EL (cell line): ENCODE measurements around the gene TACC2.

Source experiments
- DNase-seq: peaks from one replicate; pipeline ENCODE4 v3.0.0-alpha.2; 2016

TACC2 gene

DNA sequence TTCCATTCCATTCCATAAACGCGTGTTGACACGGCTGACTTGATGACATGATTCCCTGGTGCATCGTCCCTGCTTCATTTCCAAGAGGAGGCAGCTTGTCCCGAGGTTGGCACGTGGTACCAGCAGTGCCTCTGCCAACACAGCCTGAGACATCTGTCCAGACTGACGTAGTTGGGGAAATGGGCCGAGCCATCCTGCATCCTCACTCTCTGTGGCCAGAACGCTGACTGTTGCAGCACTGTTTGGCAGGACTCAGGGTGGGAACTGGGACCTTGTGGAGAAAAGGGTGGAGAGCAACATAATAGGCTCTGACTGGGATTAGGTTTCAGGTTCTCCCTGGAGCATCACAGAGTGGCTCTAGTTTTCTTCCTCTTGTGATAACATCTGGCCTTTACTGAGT, 163.6 kb downstream of the TACC2 start:
- no peak for DNase-seq

DNA sequence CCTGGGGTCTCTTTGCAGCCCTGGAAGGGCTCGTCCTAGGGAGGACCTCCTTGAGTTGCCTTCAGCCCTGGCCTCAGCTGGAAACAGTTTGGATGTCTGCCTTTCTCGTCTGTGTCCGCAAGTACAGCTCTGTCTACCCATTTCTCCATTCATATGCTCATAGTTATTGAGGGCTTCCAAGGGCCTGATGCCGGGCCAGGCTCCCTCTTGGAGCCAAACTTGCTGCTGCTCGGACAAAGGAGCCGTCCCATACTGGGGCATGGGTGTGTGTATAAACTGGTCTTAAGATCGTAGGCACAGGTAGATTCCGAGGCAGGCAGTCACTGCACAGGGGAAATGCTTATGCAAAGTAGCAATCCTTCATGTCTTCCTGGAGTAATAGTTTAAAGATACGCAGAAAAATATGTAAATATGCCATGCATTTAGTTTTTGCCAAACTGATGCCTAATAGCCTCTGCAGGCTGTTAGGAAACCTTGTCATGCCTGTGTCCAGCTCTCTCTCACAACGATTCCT, 165.1 kb downstream of the TACC2 start:
- no peak for DNase-seq

DNA sequence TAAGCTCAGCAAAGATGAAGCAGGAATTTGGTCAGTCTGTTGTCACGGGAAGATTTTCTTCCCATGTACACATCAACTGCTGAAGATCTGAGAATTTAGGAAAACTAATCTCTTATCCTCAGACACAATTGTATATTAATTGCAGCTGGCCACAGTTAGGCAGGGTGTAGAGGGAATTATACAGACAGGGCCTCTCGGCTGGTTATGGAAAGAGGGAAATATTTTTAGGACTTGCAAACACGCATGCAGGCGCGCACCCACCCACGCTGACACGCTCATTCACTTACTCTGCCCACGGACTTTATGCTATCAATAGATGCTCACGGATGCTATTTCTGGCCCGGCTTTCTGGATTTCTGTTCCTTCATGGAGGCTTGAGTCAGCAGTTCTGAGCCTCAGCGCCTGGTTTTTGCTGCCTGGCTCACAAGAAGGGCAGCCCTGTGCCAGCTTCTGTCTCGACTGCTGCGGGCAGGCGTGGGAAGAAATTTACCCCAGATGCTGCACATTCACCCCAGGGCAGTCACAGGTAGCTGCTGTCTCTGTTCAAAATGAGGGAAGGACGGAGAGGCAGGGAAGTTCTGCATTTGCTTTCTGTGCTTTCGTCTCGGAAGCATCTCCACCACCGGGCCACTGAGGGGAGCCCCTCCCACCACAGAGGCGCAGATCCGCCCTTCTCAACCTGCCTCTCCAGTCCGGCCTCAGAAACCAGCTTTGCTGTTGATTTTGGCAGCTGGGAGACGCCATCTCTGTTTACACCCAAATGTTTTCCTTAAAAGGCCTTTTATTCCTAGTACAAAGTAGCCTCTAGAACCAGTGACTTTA, 165.8 kb downstream of the TACC2 start:
- DNase-seq = peak; percentile 29

DNA sequence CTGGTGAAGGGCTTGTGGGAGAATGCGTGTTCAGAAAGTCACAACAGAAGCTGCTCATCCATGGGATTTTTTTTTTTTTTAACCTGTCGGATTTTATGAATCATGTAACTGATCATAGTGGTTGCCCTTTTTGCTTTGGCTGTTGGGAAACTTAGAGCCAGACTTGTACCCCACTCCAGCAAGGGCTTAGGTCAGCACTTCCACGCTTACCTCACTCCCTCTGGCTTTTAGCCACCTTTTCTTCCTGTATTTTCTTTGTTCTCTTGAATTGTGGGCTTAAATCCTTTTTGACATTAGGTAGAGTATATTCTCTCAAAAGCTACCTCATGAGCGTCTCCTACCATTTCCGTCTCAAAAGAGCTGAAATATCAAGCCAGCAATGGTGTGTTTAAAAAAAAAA, 168.5 kb downstream of the TACC2 start:
- no peak for DNase-seq

DNA sequence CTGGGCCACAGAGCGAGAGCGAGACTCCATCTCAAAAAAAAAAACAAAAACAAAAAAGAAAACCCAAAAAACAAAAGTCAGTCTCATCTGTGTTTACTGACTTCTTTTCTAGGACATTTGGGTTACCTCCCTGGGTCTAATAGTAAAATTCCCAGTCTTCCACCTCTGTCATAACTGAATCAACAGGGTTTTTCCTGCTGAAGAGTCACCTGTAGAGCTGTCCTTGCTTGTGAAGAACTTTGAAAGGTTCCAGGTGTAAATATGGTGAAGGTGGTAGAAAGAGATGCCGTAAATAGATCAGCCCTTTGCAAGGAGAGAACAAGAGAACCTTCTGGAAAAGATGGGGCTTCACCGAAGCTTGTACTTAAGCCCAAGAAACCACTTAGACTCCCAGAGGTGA, 169.4 kb downstream of the TACC2 start:
- no peak for DNase-seq

DNA sequence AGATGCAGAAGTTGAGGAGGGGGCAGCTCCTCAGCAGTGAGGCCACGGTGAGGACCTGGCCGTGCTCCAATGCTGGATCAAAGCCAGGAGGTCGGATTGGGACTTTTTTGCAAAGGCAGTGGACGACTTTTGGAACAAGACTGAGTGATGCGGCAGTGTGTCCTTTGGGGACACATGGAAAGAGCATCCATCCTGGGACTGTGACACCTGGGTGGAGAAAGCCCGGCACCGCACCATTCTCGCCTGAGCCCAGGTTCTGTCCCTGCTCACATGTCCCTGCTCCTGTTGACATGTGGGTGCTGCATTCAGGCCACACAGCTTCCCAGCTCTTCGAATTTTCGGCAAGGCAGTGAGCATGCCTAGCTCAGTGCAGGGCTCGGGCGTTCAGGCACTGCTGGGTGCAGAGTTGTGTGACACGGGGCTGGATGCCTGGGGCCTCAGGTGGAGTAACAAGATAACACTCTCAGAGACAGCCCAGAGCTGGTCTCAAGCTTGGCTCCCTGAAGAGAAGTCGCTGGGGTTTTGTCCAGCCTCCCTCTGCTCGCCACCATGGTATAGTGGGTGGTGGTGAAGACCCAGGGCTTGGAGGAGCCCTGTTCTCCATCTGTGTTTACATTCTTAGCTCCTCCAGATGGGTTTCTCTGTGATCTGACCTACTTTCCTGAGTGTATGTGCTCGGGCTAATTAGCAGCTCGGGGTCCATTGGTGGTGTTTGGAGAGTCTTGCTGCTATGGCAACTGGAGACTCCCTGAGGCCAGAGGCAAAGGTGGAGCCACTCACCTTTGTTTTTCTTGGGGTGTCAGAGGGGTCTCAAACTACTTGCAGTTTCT, 170.4 kb downstream of the TACC2 start:
- DNase-seq = no peak

DNA sequence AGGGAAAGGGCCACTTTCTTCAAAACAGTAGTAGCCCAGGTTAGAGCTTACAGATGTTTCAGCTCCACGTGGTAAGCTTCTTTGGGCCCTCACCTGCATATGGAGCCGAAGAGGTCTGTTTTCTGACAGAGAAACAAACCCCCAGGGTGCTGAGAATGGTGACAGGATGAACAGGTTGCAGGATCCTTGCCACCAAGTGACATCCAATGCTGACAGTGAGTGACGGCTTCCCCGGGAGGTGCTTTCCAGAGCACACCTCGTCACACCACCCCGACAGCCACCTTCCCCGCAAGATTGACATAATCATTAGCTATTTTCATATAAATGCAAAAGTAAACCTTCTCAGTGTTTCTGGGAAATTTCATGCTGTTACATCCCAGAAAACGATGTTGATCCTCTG, 172.8 kb downstream of the TACC2 start:
- no peak for DNase-seq

DNA sequence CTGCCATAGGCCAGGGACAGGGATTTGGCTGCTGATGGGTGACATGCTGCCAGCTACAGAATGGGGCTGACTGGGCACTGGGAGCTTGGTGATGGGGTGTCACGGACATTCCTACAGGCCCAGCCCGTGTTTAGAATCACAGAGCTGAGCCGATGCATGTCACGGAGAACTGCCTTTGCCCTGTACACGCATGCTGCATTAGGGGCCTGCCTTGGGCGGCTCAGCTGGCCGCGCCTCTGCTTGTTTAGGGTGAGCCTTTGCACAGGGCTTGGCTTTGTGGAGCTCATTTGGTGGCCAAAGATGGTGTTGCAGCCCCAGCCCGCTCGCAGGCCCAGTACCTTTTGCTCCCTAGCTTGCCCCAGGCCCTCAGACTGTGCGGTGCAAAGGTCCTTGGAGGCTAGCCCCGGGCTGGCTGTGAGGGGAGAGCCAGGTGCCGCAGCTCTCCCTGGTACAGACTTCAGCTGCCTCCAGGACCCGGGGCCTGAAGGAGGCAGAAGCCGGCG, 173.8 kb downstream of the TACC2 start:
- no peak for DNase-seq

DNA sequence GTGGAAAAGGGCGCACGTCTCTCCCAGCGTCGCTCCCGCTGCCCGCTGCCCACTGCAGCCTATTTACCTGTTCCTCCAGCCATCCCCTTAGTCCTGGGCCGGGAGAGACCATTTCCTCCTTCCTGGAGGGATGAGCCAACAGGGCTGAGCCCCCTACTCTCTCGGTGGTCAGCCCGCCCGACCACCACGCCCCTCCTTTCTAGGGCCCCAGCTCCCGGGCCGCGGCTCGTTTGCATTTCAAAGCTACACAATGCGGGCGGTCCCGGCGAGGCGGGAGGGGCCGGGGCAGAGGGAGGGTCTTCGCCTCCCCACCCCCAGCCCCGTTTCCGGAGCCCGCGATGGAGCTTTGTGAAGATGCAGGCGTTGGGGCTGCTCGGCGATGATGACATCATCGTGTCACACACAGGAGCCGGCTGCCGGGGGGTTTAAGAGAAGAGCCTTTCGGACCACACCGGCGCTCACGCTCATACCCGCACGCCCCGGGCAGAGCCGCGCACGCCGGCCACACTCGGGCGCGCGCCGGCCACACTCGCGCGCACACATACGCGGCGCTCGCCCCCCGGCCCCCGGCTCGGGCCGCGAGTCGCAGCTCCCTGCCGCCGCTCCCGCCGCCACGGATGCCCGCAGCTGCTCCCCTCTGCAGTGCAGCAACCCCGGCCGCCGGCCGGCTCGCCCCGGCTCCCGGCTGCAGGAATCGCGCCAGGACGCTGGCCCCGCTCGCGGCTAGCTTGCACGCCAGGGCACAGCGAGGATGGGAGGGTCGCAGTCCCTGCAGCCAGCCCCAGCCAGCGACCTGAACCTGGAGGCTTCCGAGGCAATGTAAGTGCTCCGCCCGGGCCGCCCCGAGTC, 174.4 kb downstream of the TACC2 start:
- peak; percentile 60 for DNase-seq

DNA sequence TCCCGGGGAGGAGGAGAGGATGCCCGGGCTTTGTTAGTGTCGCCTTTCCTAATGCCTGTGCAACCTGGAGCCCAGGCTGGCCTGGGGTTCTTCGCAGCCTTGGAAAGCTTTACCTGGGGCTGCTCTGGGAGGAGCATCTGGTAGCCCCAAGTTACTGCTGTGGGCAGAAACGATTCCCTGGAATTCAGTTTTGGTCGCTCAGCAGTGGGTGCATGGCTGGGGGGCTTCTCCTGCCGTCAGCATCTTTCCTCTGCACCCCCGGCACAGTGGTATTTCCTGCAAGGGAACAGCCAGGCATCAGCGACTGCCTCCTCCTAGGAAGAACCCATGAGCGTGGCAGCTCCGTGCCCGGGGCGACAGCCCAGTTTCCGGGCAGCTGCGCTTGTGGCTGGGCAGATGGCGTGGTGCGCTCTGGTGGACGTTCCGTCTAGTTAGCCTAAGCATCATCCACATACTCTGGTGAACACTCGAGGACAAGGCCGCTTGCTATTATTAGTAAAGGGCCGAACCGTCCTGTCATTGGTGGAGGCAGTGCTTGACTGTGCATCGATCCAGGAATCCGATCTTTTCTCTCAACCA, 175.1 kb downstream of the TACC2 start:
- DNase-seq = no peak

DNA sequence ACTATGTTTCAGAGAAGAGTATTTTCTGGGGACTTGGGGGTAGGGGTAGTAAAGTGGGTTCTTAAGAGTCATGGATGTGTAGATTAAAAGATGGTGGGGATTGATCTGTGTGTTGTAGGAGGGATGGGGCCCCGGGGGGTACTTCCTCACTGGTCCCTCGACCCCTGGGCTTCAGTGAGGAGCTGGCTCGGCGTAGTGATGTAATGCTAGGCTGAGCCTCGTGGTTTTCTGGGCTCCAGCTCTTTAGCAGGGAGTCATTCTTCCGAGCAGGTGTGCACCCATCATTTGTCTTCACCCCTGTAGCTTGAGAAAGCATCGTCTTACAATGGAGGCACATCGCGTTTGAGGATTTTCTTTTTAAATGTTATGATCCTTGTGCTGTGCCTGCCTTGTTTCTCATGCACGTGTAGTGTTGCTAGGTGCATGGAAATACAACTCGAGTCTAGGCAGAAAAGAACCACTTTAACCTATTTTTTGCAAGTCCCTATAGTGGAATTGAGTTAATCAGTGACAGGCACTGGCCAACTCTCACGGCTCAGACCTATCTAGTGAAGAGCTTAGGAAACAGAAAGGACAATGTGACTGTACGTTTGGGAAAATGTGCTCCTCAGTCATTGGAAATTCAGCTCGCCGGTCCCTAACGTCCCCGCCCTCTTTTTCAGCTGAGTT, 176.0 kb downstream of the TACC2 start:
- no peak for DNase-seq

DNA sequence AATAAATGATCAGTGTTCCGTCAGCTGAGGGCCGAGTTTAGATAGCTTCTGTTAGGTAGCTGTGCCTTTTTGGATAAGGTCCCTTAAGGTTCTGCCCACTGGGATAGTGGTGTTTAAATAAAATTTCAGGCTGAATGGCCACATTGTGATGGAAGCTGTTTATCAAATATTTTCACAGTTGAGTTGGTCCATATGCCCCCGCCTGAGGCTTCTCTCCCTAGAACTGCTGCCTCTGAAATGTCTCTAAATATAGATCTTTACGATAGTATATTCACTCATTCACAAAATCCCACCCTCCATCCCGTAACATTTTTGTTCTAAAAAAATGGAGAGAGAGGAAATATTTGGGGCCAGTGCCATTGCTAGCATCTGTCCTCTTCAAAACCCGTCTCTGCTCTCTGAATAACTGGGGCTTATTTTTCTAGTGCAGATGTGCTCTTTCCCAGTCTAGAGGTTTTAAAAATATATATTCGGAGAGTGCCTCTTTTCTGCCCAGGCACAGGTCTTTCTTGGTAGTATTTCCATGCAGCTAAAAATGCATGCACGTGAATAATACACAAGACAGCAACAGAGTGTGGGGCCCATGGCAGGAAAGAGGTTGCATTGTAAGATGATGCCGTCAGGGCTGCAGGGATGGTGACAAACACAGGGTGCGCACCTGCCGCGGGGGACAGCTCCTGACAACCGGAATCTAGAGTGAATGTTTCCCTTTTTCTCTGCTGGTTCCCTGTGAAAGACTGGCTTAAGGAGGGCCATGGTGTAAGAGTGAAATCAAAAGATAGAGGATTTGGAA, 176.7 kb downstream of the TACC2 start:
- DNase-seq = no peak

DNA sequence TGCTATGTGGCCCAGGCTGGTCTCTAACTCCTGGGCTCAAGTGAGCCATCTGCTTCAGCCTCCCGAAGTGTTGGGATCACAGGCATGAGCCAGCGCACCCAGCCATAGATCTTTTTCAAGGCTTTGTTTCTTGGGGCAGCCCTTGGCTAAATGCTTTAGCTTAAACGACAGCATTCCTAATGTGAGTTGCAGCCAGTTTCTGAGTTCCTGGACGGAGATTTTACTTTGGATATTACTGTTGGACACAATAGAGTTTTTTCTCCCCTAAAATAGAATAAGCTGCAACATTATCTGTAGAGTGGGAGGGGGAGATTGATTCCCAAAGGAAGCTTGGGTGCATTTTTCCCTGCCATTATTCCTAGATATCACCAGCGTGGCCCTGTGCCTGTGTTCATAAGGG, 179.1 kb downstream of the TACC2 start:
- DNase-seq = no peak

DNA sequence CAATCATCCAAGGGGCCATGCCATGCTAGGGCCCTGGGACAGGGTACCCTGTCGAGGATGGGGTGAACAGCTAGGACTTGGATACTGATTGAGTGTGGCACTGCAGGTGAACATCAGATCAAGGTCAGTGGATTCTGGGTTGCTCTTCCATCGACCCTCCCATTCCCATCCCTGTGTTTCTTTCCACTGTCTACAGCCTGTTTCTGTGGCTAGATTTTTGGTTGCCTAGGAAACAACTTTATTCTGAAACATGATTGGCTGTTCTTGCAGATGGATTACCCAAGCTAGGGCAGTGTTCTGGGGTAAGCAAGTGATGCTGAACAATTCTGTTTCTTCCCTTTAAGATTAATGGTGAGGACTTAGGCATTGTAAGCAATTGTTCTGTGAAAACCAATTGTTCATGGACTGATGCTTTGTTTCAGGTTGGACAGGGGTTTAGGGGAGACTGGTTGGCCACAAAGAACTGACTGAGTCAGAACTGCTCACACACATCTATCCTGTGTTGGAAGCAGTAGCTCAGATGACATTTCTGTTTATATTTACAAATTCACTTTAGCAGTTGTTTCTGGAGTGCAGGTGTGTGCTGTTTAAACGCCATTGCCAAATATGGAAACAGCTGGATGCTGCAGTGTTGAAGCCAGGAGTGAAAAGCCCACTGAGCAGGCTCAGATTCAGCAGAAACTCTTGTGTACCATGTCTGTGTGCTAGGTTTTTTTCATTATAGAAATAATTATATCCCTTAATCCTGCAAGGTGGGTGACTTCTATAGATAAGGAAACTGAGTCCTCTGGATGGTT, 179.8 kb downstream of the TACC2 start:
- no peak for DNase-seq

DNA sequence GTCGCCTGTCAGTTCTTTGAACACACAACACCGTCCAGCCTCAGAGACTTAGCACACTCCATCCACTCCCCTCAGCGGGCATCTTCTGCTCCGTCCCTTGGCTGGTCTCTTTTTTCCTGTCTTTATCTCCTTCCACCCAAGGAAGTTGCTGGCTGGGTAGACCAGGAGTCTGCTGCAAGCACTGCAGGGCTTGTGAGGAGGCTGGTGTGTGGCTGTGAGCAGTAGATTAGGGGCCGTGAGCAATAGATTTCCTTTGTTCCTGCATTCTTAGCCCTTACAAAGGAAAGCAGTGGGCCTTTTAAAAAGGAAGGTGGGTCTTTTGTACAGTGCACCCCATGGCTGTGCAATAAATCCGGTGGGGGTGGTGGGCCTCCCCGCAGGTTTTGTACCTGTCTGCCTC, 181.8 kb downstream of the TACC2 start:
- no peak for DNase-seq

DNA sequence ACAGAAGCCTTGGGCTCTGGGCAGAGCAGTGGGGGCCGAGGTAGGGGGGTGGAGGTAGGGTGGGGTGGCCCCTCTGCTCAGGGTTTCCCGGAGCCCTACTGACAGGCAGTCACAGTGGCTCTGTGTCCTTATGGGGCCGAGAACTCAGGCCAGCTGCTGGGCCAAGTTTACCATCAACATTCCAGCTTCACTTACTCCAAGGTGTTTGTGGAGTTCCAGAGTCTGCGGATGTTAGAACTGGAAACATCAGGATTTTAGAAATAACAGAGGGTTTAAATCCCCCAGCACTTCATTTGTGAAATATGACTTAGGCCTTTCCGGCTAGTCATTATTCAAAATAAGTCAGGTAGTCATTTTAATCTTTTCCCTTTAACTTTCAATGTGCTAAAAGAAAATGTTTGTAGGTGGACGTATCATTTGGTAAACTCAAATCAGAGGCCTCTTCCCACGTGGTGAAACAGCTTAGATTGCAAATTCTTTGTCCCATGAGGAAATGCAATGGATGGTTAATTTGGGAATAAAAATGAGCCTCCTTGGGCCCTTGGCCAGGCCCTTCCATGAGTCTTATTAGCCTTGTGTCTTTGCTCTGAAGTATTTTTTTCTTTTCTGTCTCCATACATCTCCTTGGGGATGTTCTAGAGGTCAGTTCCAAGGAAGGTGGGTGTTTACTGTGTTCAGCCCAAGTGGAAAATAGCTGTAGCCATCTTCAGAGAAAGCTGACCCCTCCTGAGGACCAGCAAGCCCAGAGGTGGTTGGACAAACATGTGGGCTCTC, 182.5 kb downstream of the TACC2 start:
- DNase-seq = no peak

DNA sequence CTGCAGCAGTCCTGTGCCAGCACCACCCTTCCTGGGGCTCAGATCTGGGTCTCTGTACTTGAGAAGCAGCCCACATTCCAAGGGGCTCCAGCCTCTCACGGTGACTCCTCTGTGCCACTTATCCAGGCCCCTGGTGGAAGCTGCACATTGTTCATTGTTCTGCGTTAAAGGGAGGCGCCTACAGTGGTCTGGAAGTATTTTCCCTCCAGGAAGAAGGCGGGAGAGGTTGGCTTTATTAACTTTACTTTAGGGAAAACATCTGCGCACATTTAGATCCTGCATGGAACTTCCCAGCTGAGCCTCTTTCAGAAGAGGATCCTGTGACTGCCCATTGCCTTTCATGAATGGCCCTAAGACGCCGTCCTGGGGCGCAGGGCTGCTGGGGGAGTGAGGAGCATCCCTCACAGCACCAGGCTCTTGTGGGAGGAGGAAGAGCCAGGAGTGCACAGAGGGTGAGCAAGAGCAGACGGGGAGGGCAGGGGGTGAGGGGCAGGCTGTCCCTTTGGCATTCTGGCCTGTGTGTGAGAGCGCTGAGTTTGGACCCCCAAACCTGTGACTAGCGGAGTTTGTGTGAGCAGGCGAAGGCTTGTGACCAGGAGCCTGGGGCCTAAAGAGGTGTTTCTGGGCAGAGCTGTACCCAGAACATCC, 183.5 kb downstream of the TACC2 start:
- DNase-seq = no peak

DNA sequence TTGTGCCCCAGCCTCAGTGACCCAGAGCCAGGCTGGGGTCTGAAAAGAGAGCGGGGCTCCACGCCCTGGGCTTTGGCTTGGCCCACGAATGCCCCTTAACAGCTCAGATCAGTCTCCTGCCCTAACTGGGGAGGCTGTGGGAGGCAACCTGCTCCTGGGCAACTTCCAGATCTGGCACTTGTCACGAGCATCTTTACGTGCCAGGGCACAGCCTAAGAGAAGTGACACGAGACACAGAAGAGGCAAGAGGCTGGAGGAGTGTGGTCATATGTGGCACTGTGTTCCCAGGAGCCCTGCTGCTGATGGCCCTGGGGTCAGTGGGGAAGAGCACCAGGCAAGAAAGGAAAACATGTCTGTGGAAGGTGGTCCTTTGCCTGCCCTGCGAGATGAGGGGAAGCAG, 184.4 kb downstream of the TACC2 start:
- DNase-seq = no peak
